ENCODE results near the gene ODC1.

The ODC1 gene

DNA sequence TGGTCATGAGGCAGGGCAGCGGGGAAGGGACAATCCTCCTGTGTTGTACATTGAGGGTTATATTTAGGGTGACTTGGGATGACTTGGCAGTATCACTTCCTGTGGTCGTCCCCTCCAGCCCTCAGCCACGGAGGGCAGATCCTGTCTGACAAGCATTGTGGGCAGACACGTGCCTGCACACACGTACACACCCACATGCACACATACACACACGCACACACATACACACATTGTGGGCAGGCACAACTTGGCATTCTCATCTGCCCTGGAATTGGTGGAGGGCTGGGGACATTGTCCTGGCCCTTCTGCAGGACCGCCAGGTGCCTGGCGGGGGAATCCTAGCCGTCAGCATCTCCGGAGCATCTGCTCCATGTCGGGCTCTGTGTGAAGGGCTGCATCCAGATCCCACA lies 47.6 kb downstream of the ODC1 start:
- DNase-seq (ENCODE audit: low spot score): no peak

DNA sequence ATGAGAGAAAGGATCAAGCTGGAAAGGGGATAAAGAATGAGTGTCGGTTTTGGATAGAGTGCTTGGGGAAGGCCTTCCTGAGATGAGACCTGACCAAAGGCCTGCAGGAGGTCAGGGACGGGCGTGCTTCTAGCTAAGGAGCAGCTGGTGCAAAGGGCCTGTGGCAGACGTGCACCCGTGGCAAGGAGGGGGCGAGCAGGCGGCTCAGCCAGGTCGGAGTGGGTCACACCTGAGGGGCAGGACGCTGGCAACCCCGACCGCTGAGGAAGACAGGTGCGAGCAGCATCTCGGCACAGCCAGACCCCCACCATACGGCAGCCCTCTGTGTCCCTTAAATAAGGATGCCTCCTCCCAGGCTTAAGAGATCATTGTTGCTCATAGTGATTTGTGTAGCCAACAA lies 48.1 kb downstream of the ODC1 start:
- no peak for DNase-seq (ENCODE audit: low spot score)

DNA sequence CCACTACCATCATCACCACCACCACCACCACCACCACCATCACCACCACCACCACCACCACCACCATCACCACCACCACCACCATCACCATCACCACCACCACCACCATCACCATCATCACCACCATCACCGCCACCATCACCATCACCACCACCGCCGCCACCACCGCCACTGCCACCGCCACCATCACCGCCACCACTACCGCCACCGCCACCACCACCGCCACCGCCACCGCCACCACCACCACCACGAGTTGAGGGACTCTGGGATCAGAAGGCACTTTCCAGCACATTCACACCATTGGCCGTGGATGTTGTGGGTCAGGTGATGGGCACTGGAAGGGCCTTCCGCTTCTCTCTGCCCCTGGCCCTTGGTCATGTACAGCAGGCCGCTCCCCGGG lies 48.8 kb downstream of the ODC1 start:
- DNase-seq (ENCODE audit: low spot score): no peak

DNA sequence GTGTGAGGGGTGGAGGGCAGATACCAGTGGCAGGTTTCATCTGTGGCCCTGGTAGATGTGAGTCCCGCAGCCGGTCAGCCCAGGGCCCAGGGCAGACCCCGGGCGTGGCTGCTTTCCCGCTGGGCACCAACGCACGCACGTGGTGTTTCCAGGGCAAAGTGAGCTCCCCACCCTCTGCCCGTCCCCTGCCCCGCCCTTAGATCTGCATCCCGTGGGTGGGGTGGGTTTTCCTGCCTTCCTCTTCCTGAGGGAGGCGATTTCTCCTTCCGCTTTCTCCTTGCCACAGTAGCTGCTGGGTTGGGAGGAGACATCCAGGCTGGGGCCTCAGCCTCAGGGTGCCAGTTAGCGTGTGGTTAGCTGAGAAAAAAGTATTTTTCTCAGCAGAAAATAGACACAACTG lies 49.6 kb downstream of the ODC1 start:
- no peak for DNase-seq (ENCODE audit: low spot score)

DNA sequence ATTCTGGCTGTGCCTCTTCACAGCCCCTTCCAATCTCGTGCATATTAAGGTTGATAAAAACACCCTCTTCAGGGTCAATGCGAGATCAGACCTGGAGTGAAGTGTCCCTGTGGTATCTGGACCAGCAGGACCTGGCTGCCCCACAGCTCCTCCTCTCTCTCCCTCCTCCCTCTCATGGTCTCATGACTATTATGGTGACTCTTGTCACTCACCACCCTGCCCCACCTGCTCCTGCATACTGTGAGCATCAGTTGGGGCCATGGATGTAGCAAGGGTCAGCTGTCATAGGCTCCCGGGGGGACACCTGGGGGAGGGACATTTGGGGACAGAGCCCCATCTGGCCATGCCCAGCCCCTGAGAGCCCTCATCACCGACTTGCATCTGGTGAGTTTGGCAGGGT lies 50.2 kb downstream of the ODC1 start:
- DNase-seq (ENCODE audit: low spot score): no peak

DNA sequence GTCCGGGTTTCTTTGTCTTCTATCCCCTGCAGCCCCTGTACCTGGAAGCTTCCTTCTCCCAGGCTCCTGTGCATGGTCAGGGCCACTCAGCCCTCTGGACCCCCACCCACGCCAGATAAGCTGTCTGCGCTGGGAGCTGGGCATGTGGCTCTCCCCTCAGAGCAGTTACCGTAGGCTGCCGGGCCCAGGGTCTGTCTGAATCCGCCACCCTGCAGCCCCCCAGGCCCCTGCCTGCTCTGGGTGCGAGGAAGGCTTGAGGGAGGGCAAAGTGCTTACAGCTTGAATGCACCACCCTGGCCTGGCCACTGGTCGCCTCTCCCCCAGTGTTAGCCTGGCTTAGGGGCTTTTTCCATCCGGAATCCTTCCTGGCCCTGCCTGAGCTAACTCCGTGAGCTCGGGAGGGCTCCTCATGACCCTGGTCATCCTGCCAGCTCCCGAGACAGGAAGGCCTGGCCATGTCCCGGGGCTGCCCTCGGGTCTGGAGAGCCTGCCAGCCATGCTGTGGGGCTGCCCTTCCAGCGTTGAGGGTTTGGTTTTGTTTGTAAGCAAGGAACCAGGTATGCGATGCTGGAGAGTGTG lies 50.7 kb downstream of the ODC1 start:
- no peak for DNase-seq (ENCODE audit: low spot score)

DNA sequence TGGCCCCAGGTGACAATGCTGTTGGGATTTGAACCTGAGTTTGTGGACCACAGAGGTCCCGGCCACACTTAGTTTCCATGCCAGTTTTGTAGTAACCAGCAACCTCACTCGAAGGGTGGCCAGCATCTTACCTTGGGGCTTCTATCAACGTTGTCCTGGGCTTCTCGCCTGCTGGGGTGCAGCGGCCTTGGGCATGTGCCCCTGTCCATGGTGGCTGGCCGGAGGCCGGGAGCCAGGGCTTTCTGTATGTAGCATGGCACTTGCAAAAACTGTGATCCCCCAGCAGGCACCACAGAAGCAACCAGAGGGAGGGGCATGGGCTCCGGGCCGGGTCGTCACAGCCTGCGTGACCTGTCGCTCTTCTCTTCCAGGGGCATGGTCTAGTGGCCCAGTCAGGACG lies 51.7 kb downstream of the ODC1 start:
- no peak for DNase-seq (ENCODE audit: low spot score)

DNA sequence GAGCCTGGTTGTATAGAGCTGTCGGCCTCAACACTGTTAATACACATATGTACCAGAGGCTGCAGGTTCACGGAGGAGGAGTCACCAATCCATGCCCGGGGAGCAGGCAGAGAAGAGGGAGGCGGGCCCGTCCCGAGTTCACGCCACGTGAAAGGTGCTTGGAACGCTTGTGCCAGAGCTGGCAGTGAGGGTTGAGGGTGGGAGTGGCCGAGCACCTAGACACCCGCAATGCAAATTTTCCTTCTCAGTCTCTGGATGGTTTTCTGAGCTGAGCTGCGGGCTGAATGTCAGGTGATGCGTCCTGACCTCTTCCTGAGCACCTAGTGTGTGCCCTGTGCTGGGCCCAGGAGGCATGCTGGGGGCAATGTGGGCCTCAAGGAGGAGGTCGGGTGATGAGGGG lies 52.2 kb downstream of the ODC1 start:
- no peak for DNase-seq (ENCODE audit: low spot score)

DNA sequence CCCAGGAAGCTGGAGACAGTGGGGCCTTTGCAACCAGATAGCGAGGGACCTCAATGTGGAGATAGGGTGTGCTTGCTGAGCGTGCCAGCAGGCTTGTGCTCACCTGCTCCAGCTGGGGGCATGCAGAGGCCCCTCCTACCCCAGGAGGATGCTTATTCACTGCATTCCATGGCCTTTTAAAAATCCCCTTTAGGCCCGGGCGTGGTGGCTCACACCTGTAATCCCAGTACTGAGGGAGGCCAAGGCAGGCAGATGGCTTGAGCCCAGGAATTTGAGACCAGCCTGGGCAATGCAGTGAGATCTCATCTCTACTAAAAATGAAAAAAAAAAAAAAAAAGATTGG lies 54.5 kb downstream of the ODC1 start:
- no peak for DNase-seq (ENCODE audit: low spot score)

DNA sequence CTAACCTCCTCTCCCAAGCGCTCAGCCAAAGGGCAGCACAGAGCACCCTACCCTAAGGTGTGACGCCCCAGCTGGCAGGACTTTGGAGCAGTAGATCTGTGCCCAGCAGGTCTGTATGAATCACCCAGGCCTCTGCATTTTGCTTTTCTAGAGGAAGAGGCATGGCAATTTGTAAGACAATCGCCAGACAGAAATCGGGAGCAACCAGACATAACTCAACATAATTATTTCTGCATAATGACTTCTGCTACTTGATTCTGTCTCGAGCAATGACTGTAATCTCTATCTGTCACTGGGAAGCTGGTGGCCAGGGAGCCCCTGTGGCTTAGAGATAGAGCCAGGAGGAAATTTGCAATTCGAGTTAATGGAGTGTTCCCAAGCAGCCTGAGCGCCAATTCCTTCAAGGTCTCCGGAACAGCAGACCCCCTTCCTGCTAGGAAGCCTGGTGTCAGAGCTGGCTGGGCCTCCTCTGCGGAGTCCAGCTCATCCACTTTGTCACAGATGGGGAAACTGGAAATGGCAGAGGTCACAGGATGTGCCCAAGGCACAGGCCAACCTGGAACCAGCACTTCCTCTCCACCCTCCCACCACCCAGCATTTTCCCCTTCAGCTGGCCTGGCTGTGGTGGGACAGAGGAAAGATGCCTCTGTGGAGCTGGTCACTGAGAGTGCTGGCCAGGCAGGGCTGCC lies 55.0 kb downstream of the ODC1 start:
- DNase-seq (ENCODE audit: low spot score): no peak

DNA sequence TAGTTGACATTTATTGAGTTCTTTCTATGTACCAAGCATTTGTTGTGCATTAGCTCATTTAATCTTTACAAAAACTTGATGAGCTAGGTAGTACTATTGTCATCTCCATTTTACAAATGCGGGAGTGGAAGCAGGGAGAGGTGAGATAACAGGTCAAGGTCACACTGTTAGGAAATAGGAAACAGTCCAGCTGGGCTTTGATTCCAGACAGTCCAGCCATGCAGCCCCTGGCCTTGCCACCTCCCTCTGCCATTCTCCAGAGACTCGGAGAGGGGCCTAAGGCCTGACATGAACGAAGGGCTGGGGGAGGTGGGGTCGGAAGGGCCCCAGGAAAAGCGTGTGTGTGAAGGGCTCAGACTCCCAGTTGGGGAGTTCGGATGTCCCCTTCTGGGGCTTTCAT lies 55.6 kb downstream of the ODC1 start:
- DNase-seq (ENCODE audit: low spot score): no peak

DNA sequence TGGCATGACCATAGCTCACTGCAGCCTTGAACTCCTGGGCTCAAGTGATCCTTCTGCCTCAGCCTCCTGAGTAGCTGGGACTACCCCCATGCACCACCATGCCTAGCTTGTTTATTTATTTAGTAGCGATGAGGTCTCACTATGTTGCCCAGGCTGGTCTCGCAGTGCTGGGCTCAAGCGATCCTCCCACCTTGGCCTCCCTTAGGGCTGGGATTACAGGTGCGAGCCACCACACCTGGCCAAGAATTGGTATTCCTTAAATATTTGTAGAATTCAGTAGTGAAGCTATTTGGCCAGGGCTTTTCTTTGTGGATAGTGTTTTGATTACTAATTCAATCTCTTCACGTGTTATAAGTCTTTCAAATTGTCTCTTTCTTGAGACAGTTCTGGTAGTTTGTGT lies 56.0 kb downstream of the ODC1 start:
- no peak for DNase-seq (ENCODE audit: low spot score)

DNA sequence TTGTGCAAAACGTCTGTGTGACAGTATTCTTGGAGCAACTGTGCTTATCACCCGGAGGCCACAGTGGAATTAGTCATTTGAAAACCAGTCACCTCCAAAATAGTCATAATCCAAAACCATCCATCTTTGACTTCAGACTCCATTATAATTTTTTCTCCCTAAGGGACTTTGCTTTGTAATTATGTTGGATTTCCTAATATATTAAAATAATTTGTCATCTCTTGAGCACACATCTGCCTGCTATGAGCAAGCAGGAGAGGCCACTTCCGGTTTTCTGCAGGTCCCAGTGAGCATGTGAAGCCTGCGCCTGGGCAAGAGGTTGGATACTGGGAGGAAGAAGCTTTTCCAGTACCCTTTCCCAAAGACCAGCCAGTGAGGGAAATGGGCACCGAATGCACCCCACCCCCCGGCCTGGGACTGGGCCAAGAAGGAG lies 57.7 kb downstream of the ODC1 start:
- no peak for DNase-seq (ENCODE audit: low spot score)
